ENCODE measurements around the gene GNG7.

GNG7 gene

DNA sequence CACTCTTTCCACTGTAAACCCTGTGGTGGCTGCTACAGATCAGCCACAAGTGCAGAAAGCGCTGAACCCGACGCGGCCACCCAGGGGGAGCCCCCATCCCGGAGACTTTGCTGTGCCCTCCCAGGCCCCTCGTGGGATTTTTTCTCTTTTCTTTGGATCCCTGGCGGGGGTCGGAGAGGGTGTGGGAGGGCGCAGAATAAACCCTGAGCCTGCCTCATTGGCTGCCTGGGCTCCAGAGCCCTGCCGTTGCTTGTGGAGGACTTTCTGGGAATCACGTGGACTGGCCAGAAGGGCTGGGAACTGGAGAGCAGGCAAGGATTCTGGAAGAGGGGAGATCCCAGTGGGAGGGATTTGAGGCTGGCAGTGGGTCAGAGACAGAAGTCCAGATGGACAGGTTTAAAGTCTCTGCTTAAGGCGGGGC lies 201.6 kb downstream of the GNG7 start:
- Histone ChIP-seq H3K79me2 (ENCODE audit: insufficient read depth, low read length) (no peaks in the 10 kb centered on the region), H3K9ac (ENCODE audit: low read depth, low read length, poor library complexity, severe bottlenecking) (no peak overlapping the region), H3K9me2 (replicated peaks; ENCODE audit: low read depth, low read length) (no peaks in the 10 kb centered on the region), H3K4me3 (ENCODE audit: low read length, poor library complexity, severe bottlenecking) (no peak overlapping the region), H3K4me1 (ENCODE audit: insufficient read depth, low read length, poor library complexity, severe bottlenecking) (no peaks in the 10 kb centered on the region), H3K4me2 (ENCODE audit: low read depth, low read length, poor library complexity, severe bottlenecking) (no peak overlapping the region), H3K36me3 (ENCODE audit: insufficient read depth, low read length) (no peaks in the 10 kb centered on the region), H4K20me1 (ENCODE audit: insufficient read depth, low read length, poor library complexity, severe bottlenecking) (no peaks in the 10 kb centered on the region), H3K9me3 (ENCODE audit: insufficient read depth, low read depth, low read length) (no peaks in the 10 kb centered on the region), H2AFZ (ENCODE audit: low read length) (no peak overlapping the region), H3K27me3 (ENCODE audit: insufficient read depth, low read length, poor library complexity, severe bottlenecking) (no peaks in the 10 kb centered on the region), H3F3A (ENCODE audit: low read depth) (no peaks in the 10 kb centered on the region)
- no peak for TF ChIP-seq EZH2phosphoT487 (IDR thresholded peaks at IDR 0.05; ENCODE audit: borderline replicate concordance)
- TF ChIP-seq, protein P1, sequence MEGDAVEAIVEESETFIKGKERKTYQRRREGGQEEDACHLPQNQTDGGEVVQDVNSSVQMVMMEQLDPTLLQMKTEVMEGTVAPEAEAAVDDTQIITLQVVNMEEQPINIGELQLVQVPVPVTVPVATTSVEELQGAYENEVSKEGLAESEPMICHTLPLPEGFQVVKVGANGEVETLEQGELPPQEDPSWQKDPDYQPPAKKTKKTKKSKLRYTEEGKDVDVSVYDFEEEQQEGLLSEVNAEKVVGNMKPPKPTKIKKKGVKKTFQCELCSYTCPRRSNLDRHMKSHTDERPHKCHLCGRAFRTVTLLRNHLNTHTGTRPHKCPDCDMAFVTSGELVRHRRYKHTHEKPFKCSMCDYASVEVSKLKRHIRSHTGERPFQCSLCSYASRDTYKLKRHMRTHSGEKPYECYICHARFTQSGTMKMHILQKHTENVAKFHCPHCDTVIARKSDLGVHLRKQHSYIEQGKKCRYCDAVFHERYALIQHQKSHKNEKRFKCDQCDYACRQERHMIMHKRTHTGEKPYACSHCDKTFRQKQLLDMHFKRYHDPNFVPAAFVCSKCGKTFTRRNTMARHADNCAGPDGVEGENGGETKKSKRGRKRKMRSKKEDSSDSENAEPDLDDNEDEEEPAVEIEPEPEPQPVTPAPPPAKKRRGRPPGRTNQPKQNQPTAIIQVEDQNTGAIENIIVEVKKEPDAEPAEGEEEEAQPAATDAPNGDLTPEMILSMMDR (conservative IDR thresholded peaks at IDR 0.05; ENCODE audit: low read length): no peak

GRCh38 chr19:2500156-2500555 lies 202.3 kb downstream of the GNG7 start:
- no peaks in the 10 kb centered on the region for H4K20me1 ChIP-seq (ENCODE audit: insufficient read depth, low read length, poor library complexity, severe bottlenecking)
- no peak overlapping the region for H3K4me2 ChIP-seq (ENCODE audit: low read depth, low read length, poor library complexity, severe bottlenecking)
- H3K9ac ChIP-seq (ENCODE audit: low read depth, low read length, poor library complexity, severe bottlenecking): no peak overlapping the region
- no peaks in the 10 kb centered on the region for H3K4me1 ChIP-seq (ENCODE audit: insufficient read depth, low read length, poor library complexity, severe bottlenecking)
- no peak overlapping the region for H2AFZ ChIP-seq (ENCODE audit: low read length)
- no peaks in the 10 kb centered on the region for H3F3A ChIP-seq (ENCODE audit: low read depth)
- TF ChIP-seq, protein P1 (conservative IDR thresholded peaks at IDR 0.05; ENCODE audit: low read length): no peak
- TF ChIP-seq EZH2phosphoT487 (IDR thresholded peaks at IDR 0.05; ENCODE audit: borderline replicate concordance): no peak
- H3K4me3 ChIP-seq (ENCODE audit: low read length, poor library complexity, severe bottlenecking): no peak overlapping the region
- H3K36me3 ChIP-seq (ENCODE audit: insufficient read depth, low read length): no peaks in the 10 kb centered on the region
- no peaks in the 10 kb centered on the region for H3K27me3 ChIP-seq (ENCODE audit: insufficient read depth, low read length, poor library complexity, severe bottlenecking)
- H3K9me2 ChIP-seq (replicated peaks; ENCODE audit: low read depth, low read length): no peaks in the 10 kb centered on the region
- H3K9me3 ChIP-seq (ENCODE audit: insufficient read depth, low read depth, low read length): no peaks in the 10 kb centered on the region
- H3K79me2 ChIP-seq (ENCODE audit: insufficient read depth, low read length): no peaks in the 10 kb centered on the region

- Histone ChIP-seq H3K79me2 (ENCODE audit: insufficient read depth, low read length) (no peaks in the 10 kb centered on the region), H3K27me3 (ENCODE audit: insufficient read depth, low read length, poor library complexity, severe bottlenecking) (no peaks in the 10 kb centered on the region), H3K9ac (ENCODE audit: low read depth, low read length, poor library complexity, severe bottlenecking) (no peak overlapping the region), H3K36me3 (ENCODE audit: insufficient read depth, low read length) (no peaks in the 10 kb centered on the region), H3K9me3 (ENCODE audit: insufficient read depth, low read depth, low read length) (no peaks in the 10 kb centered on the region), H2AFZ (ENCODE audit: low read length) (no peak overlapping the region), H3K4me1 (ENCODE audit: insufficient read depth, low read length, poor library complexity, severe bottlenecking) (no peaks in the 10 kb centered on the region), H4K20me1 (ENCODE audit: insufficient read depth, low read length, poor library complexity, severe bottlenecking) (no peaks in the 10 kb centered on the region), H3K4me3 (ENCODE audit: low read length, poor library complexity, severe bottlenecking) (no peak overlapping the region), H3F3A (ENCODE audit: low read depth) (no peaks in the 10 kb centered on the region), H3K4me2 (ENCODE audit: low read depth, low read length, poor library complexity, severe bottlenecking) (no peak overlapping the region), H3K9me2 (replicated peaks; ENCODE audit: low read depth, low read length) (no peaks in the 10 kb centered on the region)
- TF ChIP-seq EZH2phosphoT487 (IDR thresholded peaks at IDR 0.05; ENCODE audit: borderline replicate concordance): no peak
- TF ChIP-seq, protein P1 (conservative IDR thresholded peaks at IDR 0.05; ENCODE audit: low read length): no peak
Observed at GRCh38 chr19:2497186-2497585, 205.3 kb downstream of the GNG7 start.
